ENCODE data around the gene SLC6A2. TPM values are rescaled to one million over a fixed set of nuclear protein-coding genes. Genes with fewer than 3 reads are reported as not detected.

SLC6A2 gene
- total RNA-seq, 1 donor from 2014 or later = not detected

DNA sequence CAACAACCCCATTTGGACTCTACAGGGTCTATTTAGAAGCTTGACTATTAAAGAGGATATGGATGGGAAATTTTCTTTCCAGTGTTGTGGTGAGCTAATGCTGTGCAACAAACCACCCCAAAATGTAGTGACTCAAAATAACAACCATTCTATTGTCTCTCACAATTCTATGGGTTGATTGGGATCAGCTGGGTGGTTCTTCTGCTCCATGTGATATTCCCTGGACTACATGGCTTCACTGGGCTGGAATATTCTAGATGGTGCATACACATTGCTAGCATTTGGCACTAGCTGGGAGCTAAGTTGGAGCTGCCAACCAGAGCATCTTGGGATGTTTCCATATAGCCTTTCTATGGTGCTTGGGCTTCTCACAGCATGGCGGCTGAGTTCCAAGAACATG, 30.2 kb downstream of the SLC6A2 start:
- H3K9me3 Mint-ChIP-seq (ENCODE audit: unreplicated experiment) = no peaks in the 10 kb centered on the region
- H3K36me3 Mint-ChIP-seq (ENCODE audit: unreplicated experiment) = no peaks in the 10 kb centered on the region

DNA sequence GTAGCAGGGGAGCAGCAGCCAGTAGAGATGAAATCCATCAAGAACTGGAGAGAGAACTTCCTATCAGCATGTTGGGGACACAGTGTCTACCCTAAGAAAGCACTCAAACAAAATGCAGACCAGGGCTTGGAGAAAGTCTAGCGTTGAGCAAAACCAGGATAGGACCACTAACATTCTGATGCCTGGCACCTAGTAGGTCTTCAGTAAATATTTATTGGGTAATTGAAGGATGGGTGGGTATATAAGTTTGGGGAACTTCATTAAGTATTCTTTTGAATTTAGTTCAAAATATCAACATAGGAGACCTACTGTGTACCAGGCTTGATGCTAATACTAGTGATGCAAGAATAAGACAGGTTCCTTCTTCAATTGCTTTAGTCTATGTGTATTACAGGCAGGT, 30.9 kb downstream of the SLC6A2 start:
- H3K36me3 Mint-ChIP-seq (ENCODE audit: unreplicated experiment) = no peaks in the 10 kb centered on the region
- DNase-seq (ENCODE audit: extremely low spot score, unreplicated experiment) = no peak
- no peaks in the 10 kb centered on the region for H3K4me1 Mint-ChIP-seq (ENCODE audit: unreplicated experiment)
- no peak overlapping the region for H3K4me3 Mint-ChIP-seq (ENCODE audit: unreplicated experiment)
- peaks cover 4% of the 10 kb centered on the region for H3K27me3 Mint-ChIP-seq (ENCODE audit: unreplicated experiment)
- H3K27ac Mint-ChIP-seq (ENCODE audit: unreplicated experiment) = no peak overlapping the region
- TF ChIP-seq, protein P1, sequence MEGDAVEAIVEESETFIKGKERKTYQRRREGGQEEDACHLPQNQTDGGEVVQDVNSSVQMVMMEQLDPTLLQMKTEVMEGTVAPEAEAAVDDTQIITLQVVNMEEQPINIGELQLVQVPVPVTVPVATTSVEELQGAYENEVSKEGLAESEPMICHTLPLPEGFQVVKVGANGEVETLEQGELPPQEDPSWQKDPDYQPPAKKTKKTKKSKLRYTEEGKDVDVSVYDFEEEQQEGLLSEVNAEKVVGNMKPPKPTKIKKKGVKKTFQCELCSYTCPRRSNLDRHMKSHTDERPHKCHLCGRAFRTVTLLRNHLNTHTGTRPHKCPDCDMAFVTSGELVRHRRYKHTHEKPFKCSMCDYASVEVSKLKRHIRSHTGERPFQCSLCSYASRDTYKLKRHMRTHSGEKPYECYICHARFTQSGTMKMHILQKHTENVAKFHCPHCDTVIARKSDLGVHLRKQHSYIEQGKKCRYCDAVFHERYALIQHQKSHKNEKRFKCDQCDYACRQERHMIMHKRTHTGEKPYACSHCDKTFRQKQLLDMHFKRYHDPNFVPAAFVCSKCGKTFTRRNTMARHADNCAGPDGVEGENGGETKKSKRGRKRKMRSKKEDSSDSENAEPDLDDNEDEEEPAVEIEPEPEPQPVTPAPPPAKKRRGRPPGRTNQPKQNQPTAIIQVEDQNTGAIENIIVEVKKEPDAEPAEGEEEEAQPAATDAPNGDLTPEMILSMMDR (IDR thresholded peaks at IDR 0.05) = no peak
- no peaks in the 10 kb centered on the region for H3K9me3 Mint-ChIP-seq (ENCODE audit: unreplicated experiment)

More for the DNA sequence above, 30.2 kb downstream of the SLC6A2 start:
- Mint-ChIP-seq H3K4me3 (ENCODE audit: unreplicated experiment) (no peak overlapping the region), H3K27ac (ENCODE audit: unreplicated experiment) (no peak overlapping the region), H3K27me3 (ENCODE audit: unreplicated experiment) (peaks cover 4% of the 10 kb centered on the region), H3K4me1 (ENCODE audit: unreplicated experiment) (no peaks in the 10 kb centered on the region)
- TF ChIP-seq, protein P1 (IDR thresholded peaks at IDR 0.05) = no peak
- no peak for DNase-seq (ENCODE audit: extremely low spot score, unreplicated experiment)

DNA sequence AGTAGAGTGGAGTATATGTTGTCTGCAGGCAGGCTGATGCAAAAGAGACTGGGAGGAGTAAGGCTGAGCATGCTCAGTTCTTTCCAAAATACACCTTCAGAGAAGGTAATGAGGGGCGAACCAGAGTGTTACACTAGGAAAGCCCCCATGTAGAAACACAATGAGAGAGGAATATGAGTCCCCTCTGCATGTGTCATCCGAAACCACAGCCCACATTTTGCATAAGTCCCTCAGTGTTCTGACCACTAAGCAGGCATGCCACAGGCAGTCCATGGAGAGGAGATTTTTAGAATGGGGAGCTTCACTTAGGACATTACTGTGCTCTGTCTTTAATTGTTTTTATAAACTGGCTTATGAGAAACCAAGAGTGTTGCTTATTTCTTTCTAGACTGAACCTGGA, 32.0 kb downstream of the SLC6A2 start:
- no peaks in the 10 kb centered on the region for H3K36me3 Mint-ChIP-seq (ENCODE audit: unreplicated experiment)
- TF ChIP-seq, protein P1 (IDR thresholded peaks at IDR 0.05) = no peak
- no peaks in the 10 kb centered on the region for H3K9me3 Mint-ChIP-seq (ENCODE audit: unreplicated experiment)
- peaks cover 4% of the 10 kb centered on the region for H3K27me3 Mint-ChIP-seq (ENCODE audit: unreplicated experiment)
- no peak for DNase-seq (ENCODE audit: extremely low spot score, unreplicated experiment)
- H3K4me1 Mint-ChIP-seq (ENCODE audit: unreplicated experiment) = no peaks in the 10 kb centered on the region
- H3K27ac Mint-ChIP-seq (ENCODE audit: unreplicated experiment) = no peak overlapping the region
- no peak overlapping the region for H3K4me3 Mint-ChIP-seq (ENCODE audit: unreplicated experiment)

DNA sequence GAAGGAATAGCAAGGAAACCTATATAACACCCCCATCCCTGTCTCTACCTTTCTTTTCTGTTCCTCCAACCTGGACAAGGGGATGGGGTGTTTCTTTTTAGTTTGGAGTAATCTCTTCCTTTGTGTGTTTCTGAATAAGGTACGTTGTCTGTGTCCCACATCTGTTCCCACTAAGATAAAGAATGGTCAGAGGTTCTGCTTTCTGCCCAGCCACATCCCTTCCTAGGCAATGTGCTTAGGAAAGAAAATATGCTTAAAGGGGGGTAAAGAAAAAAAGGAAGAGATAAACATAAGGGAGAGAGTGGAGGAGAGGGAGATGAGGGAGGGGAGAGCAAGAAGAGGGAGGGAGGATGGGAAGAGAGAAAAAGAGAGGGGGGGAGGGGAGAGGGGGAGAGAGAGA, 35.1 kb downstream of the SLC6A2 start:
- TF ChIP-seq, protein P1 (IDR thresholded peaks at IDR 0.05) = no peak
- H3K27ac Mint-ChIP-seq (ENCODE audit: unreplicated experiment) = no peak overlapping the region
- DNase-seq (ENCODE audit: extremely low spot score, unreplicated experiment) = no peak
- H3K27me3 Mint-ChIP-seq (ENCODE audit: unreplicated experiment) = peaks cover 4% of the 10 kb centered on the region
- H3K9me3 Mint-ChIP-seq (ENCODE audit: unreplicated experiment) = no peaks in the 10 kb centered on the region
- no peaks in the 10 kb centered on the region for H3K4me1 Mint-ChIP-seq (ENCODE audit: unreplicated experiment)
- no peak overlapping the region for H3K4me3 Mint-ChIP-seq (ENCODE audit: unreplicated experiment)
- no peaks in the 10 kb centered on the region for H3K36me3 Mint-ChIP-seq (ENCODE audit: unreplicated experiment)

DNA sequence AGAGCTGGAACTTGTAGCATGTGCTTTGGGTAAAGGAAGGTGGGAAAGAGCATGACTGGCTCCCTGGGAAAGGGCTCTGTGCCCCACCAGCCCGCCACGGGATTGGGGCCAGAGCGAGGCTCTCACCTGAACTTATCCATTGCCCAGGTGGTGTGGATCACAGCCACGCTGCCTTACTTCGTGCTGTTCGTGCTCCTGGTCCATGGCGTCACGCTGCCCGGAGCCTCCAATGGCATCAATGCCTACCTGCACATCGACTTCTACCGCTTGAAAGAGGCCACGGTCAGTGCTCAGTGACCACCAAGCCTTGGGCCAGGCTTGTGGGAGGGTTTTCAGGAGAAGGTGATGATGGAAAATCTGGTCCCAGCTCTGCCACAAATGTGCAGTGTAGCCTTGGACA, 36.0 kb downstream of the SLC6A2 start:
- H3K9me3 Mint-ChIP-seq (ENCODE audit: unreplicated experiment) = no peaks in the 10 kb centered on the region
- H3K4me3 Mint-ChIP-seq (ENCODE audit: unreplicated experiment) = no peak overlapping the region
- TF ChIP-seq, protein P1 (IDR thresholded peaks at IDR 0.05) = no peak
- no peaks in the 10 kb centered on the region for H3K36me3 Mint-ChIP-seq (ENCODE audit: unreplicated experiment)
- peaks cover 4% of the 10 kb centered on the region for H3K27me3 Mint-ChIP-seq (ENCODE audit: unreplicated experiment)
- no peak overlapping the region for H3K27ac Mint-ChIP-seq (ENCODE audit: unreplicated experiment)
- no peaks in the 10 kb centered on the region for H3K4me1 Mint-ChIP-seq (ENCODE audit: unreplicated experiment)
- no peak for DNase-seq (ENCODE audit: extremely low spot score, unreplicated experiment)
